ENCODE measurements around the gene XPNPEP3.

- TF ChIP-seq CTCF (IDR thresholded peaks at IDR 0.05; ENCODE audit: low read depth, low read length) (no peak), POLR2A (IDR thresholded peaks at IDR 0.05; ENCODE audit: extremely low read depth, insufficient read length) (no peak)
Observed at GRCh38 chr22:40862537-40862936, 5.6 kb downstream of the XPNPEP3 start.

All from NB4 (cell line).